Left colon (tissue), 2 donors: Measurements from ENCODE around the gene NXNL1. TPM values are rescaled to one million over a fixed set of nuclear protein-coding genes. Genes with fewer than 3 reads are reported as not detected.

Experiments
- ATAC-seq: fragments of 200-7000 bp; cut with Tn5 transposase; one replicate; pipeline ENCODE4 v1.9.1; 2020; ENCODE audit warnings: mild to moderate bottlenecking, moderate library complexity
- DNase-seq, 2 donors: peaks; one replicate each; pipeline ENCODE4 v3.0.0-alpha.2; 2020
- intact Hi-C, 2 donors: fragments of 100-400 bp; cut with DNase I in 1 of 2; cut with micrococcal nuclease in 1 of 2; formaldehyde crosslinking; loops; one replicate each; pipeline versions ENCODE4 v1.11.2 to v1.14.0; 2022; cut with DNase I, micrococcal nuclease
- total RNA-seq, 2 donors: library from RNA; stranded (reverse); fragmentation: NEBNext Ultra II Directional; extraction: Animal tissue kit (Norgen Biotek cat#: 25700); gene quantifications; one replicate each; pipeline ENCODE4 v1.2.1, GENCODE V29; 2021
- donor health status: DM: no; HTN: no; CAD: no.
- donor health status: DM: yes; HTN: yes; CAD: no.

NXNL1 gene
- total RNA-seq, 2 donors from 2014 or later: not detected

DNA sequence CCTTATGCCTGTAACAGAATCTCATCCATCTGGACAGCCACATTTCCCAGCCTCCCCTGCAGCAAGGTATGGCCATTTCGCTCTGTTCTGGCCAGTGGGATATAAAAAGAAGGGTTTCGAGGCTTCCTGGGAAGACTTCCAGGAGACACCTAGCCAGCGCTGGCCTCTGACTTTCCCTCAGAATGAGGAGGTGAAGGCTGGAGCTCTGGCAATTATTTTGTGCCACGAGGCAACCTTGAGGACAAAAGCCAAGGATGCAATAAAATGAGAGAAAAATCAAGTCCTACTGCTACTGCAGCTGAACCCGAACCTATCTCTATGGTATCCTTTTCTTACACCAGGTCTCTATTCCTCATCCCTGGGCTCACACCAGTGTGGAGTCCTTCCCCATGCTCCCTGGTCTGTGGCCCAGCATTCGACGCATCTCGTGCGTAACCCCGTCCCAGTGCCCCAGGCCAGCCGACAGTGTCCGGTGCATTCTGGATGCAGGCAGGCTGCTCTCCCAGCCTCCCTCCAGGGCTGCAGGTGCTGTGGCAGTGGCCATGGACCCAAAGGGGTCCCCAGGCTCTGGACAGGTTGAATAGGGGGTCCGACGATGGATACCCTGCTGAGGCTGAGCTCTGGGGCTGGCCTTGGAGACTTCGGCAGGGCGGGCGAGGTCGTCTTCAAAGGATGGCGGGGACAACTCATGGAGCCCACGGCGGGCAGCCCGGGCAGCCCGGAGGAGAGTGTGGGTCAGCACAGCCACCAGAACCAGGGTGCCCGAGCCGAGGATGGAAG, 24.4 kb downstream of the NXNL1 start:
- DNase-seq: no peak
- no peak for ATAC-seq
- intact Hi-C loops: no loop called here

DNA sequence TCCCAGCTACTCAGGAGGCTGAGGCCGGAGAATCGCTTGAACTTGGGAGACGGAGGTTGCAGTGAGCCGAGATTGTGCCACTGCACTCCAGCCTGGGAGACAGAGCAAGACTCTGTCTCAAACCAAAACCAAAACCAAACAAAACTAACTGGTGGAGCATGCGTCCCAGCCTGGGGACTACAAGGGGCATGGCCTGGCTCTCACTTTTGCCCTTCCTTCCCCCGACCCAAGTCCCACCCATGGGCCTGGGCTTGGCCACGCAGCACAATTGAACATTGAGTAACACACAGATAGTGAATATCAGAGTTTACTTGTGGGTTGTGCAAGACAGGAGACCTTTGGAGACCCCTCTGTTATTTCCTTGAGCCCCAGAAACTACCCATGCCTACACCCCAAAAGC, 25.5 kb downstream of the NXNL1 start:
- ATAC-seq (no peak), DNase-seq (no peak)
- intact Hi-C loops: no loop called here

DNA sequence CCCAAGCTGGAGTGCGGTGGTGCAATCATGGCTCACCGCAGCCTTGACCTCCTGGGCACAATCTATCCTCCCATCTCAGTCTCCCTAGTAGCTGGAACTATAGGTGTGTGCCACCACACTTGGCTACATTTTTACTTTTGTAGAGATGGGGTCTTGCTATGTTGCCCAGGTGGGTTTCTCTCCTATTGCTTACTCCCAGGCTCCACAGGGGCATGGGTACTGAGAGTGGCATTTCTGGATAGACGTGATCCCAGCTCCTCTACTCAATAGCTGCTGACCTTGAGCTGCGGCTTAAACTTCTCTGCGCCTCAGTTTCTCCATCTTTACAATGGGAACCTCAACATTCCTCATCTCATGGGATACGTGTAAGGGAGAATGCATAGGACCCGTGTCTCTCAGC, 29.3 kb downstream of the NXNL1 start:
- intact Hi-C loops: no loop called here
- no peak for ATAC-seq
- no peak for DNase-seq

DNA sequence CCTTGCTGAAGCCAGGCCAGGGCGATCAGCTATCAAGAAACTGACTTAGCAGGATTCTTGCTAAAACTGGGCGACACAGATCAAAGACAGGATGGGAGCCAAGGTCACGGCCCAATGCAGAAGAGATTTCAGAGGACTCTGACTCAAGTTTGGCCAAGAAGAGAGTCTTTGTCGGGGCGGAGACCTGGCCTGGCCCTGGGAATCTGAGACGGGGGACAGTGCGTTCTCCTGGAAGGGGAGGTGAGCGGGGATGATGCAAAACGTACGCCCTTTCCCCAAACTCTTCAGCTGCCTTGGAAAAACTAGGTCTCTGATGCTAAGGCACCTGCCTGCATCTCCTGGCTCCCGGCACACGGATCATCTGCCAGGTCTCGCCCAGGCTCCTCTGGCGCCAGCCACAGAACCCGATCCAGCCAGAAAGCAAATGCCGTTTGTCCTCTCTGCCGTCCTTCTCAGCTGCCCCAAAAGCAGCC, 31.0 kb downstream of the NXNL1 start:
- ATAC-seq (no peak), DNase-seq (no peak)
- intact Hi-C loops: no loop called here

DNA sequence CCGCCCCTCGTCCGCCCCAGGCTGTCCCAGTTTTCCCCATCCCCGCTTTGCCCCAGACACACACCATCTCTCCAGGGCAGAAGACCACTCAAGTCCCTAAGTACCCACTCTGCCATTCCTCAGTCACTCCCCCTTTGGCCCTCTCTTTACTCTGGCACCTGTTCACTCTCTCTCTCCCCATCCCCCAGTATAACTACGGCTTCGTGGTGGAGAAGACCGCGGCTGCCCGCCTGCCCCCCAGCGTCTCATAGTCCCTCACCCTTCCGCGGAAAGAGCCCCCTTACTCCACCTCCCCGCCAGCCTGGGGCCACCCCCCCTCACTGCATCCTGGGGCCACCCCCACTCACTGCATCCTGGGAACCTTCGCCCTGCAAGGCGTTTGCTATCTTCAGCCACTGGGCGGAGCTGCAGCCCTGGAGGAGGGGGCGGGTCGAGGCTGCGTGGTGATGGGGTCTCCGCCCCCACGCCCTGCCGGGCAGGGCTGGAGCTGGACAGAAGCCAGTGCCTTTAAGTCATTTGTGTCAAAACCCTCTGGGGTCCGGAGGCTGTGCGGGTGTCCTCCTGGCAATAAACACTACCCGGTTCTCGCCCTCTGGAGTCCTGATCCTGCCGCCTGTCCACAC, 35.9 kb downstream of the NXNL1 start:
- intact Hi-C loops: no loop called here
- ATAC-seq: peak; percentile 33
- peak in 1 of 2 donors; percentile 28 for DNase-seq

DNA sequence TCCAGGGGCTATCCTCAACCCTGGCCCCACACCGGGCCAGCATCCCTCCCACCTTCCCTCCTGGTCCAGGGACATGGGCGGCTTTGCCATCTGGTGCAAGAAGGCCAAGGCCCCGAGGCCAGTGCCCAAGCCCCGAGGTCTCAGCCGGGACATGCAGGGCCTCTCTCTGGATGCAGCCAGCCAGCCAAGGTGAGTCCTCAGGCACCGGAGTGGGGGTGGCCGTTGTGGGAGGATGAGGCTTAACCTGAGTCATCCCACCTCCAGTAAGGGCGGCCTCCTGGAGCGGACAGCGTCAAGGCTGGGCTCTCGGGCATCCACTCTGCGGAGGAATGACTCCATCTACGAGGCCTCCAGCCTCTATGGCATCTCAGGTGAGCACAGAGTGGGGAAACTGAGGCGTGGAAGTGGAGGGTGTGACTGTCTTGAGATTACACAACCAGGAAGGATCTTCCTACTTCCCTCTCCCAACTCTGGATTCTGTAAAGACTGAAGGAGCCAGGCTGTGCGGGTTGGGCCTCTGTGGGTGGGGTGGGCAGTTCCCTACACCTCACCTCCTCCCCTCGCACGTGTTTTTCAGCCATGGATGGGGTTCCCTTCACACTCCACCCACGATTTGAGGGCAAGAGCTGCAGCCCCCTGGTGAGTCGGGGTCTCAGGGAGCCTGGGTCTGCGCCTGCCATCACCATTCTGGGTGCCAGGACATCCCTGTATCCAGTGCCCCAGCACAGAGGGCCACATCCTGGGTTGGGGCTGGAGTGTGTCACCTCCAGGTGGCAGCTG, 37.1 kb downstream of the NXNL1 start:
- DNase-seq (no peak), ATAC-seq (no peak)
- intact Hi-C loops: no loop called here

DNA sequence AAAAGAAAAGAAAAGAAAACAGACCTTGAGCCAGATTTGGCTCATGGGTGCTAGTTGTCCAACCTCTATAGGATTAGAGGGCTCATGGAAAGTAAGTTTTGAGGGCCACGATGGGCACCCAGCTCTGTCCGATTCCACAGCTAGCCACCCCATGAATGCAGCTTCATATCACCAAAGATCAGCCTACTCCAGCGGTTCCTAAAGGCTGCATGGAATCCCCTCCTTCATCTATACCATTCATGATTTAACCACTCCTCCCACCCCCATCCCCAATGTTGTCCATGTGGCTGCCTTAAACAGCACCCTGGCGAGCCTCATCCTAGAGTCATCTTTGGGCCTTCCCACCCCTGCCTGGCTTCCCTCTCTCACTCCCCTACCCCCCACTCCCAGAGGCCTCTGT, 38.8 kb downstream of the NXNL1 start:
- ATAC-seq: no peak
- DNase-seq: no peak
- intact Hi-C loops: no loop called here

DNA sequence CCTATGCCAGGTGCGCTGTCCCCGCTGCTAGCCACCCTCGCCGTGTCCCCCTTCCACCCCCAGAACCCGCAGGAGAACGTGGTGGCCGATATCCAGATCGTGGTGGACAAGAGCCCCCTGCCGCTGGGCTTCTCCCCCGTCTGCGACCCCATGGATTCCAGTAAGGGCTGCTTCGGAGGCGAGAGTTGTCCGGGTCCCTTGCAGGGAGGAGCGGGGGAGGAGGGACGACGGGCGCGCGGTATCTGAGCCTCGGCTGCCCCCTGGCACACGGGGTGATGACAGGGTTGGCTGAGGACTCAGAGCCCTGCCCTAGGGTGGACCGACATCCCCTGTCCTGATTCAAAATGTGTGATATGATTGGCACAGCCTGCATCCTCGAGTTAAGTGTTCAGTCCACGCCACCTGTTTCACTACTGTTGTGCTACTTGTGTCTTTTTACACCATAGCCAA, 40.2 kb downstream of the NXNL1 start:
- peak; percentile 41 to 52 for DNase-seq
- ATAC-seq: peak; percentile 30
- intact Hi-C loops: no loop called here

DNA sequence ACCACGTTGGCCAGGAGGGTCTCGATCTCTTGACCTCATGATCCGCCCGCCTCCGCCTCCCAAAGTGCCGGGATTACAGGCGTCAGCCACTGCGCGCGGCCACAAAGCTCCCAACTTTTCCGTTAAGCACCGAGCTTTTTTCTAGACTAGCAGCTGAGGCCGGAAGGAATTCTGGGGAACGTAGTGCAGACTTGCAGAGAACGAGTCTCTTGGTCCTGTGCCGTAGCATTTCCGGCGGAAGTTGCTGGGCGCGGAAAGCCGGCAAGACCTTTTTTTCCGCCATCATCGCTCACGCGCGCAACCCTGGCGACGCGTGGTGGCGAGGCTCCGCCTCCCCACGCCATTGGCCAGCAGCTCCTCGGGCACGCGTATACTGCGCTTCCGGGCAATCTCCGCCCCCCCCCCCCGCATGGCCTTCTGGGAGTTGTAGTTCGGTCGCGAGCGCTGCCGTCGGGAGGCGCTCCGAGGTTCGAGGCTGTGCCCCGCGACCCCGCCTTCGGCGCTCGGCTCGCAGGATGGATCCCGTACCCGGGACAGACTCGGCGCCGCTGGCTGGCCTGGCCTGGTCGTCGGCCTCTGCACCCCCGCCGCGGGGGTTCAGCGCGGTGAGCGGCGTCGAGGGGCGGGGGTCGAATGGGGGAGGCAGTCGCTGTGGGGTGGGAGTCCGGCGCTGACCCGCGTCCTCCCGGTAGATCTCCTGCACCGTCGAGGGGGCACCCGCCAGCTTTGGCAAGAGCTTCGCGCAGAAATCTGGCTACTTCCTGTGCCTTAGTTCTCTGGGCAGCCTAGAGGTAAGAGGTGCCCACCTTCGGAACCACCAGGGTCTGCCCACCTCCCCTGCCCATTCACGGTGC, 40.9 kb downstream of the NXNL1 start, which contains the start of gene MVB12A:
Gene MVB12A, plus strand, starts transcription at position 427 of the 854 bp plus-strand sequence. Its CDS starts 89 bp downstream, at position 516.
- intact Hi-C loops: no loop called here
- DNase-seq (peak; percentile 96 to 98), ATAC-seq (peak; percentile 97)

DNA sequence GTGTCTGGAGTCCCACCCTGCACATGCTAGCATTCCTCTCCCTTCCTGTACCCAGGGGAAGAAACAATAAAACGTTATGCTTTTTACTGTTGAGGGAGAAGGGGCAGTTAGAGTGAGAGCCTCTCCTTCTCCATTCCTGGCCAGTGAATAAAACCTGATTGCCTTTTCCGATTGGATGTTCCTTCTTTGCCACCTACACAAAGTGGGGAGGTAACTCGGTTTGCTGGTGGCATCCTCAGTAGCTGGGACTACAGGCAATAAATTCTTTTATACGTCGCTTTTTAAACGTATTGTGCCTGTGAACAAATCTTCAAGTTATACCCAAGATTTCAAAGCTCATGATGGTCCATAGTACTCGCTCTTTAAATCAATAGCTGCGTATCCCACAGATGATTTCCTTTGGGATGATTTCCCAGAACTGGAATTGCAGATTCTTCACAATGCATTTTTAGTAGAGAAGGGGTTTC, 41.5 kb downstream of the NXNL1 start:
- DNase-seq (no peak), ATAC-seq (no peak)
- intact Hi-C loops: no loop called here

DNA sequence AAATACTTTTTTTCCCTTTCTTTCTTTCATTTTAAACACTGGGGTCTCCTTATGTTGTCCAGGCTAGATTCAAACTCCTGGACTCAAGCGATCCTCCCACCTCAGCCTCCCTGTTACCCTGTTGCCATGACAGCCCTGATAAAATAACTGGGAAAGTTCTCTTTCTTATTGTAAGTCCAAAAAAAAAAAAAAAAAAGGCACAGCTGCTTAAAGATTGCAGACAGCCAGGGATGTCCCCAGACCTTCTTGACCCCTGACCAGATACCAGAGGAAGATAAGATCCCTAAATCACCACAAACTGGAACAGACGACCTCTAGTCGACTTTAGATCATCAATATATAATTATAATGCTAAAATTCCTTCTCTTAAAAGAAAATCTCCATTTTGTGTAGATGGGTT, 42.0 kb downstream of the NXNL1 start:
- intact Hi-C loops: no loop called here
- ATAC-seq (no peak), DNase-seq (no peak)

DNA sequence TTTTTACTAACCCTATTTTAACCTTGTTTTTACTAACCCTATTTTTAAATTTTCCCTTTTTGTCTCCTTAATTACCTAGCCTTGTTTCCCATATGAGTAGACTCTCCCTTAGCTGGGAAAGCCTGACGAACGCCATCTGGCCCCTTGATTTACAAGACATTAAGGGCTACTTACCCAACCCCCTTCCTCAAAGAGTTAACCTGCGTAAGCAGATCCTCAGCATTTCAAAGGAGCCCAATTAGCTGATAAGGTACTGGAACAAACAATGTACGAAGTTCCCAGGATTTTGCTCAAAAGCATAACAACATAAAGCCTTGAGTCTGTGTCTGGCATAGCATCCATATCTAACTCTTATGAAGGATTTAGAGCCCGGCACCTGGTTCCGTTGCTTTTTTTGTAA, 45.6 kb downstream of the NXNL1 start:
- no peak for DNase-seq
- intact Hi-C loops: no loop called here
- no peak for ATAC-seq

DNA sequence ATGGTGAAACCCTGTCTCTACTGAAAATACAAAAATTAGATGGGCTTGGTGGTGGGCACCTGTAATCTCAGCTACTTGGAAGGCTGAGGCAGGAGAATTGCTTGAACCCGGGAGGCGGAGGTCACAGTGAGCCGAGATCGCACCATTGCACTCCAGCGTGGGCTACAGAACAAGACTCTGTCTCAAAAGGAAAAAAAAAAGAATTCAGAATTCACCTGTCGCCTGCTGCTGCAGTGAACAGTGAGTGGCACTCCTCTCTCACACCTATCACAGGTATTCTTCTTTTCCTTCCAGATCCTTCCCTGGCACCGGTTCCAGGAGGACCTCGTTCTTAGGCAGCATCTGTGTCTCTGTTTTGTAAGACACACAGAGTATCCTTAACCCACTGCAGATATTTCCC, 46.6 kb downstream of the NXNL1 start:
- no peak for ATAC-seq
- no peak for DNase-seq
- intact Hi-C loops: no loop called here

DNA sequence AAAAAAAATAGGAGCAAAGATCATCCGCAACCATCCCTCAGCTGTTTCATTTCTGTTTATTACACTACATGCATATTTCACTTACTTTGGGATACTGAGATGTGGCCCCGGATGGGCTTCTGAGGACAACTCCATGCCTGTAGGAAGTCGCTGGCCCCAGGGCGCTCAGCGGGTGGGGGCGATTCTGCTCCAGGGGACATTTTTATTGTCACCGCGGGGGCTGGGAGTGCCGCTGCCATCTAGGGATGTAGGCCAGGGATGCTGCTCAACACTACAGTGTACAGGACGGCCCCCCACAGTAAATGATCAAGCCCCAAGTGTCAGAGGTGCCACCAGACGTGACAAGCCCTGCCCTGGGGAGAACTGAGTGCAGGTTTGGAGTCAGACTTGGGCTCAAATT, 48.9 kb downstream of the NXNL1 start:
- ATAC-seq: no peak
- intact Hi-C loops: no loop called here
- DNase-seq: no peak

DNA sequence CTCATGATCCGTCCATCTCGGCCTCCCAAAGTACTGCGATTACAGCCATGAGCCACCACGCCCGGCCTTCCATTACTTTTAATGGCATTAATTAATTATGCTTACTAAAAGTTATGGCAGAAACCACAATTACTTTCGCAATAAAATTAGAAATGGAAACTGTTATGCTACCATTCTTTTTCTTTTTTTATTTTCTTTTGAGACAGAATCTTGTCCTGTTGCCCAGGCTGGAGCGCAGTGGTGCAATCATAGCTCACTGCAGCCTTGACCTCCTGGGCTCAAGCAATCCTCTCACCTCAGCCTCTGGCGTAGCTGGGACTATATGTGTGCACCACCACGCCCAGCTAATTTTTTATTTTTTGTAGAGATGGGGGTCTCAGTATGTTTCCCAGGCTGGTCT, 50.7 kb downstream of the NXNL1 start:
- intact Hi-C loops: no loop called here
- DNase-seq (no peak), ATAC-seq (no peak)

DNA sequence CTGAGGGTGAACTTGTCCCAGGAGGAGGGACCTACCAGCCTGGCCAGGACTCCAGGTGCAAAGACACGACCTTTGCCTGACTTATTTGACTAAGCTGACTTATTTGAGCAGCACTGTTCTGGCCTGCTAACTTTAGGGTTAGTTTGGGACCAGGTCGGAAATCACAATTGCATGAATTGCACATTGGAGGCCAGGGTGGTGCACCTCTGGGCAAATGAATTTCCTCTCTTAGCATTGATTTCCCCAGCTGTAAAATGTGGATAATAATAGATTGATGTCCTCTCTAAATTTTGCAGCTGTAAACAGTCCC, 53.9 kb downstream of the NXNL1 start:
- ATAC-seq: no peak

DNA sequence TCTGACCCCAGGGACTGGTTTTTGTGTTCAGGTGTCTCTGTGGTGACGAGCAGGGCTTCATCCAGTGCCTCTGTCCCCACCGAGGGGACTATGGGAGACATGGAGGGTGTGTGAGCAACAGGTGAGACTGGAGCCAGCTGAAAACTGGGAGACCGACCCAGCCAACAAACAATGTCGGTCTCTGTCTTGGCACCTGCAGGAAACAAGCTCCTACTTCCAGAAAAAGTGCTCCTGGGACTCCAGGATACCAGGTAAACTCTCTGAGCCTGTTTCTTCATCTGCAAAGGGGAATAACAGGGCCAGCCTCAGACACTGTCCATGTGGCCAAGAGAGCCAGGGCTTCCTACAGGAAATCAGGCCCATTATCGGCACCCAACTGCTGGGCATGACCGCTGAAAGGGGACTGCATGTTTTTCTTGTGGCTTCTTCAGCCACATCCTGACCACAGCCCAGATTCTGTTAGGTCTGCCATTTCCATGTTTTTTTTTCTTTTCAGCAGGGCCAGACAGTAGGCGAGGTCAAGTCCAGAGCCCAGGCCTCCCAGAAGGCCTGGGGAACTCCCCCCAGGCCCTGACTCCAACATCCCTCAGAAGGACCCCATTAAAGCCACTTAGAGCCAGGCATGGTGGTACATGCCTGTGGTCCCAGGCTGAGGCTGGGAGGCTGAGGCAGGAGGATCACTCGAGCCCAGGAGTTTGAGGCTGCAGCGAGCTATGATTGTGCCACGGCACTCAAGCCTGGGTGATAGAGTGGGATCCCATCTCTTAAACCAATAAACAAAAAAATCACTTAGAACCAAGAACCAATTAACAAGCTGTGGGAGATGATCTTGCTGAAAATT, 54.5 kb downstream of the NXNL1 start:
- ATAC-seq (no peak), DNase-seq (no peak)
- intact Hi-C loops: no loop called here

More for the DNA sequence above, 53.9 kb downstream of the NXNL1 start:
- intact Hi-C loops: no loop called here
- no peak for DNase-seq
